ENCODE results near the gene PFDN2.
A peak's percentile ranks its signal among the peaks of the same experiment; 100 is the strongest.

PFDN2 gene

GRCh38 chr1:161096015-161096414 is 21.8 kb downstream of the PFDN2 start:
- TF ChIP-seq ZBTB7A (tag by site-specific recombination; IDR thresholded peaks at IDR 0.05; ENCODE audit: low read depth) (no peak), PRDM1 (tag by site-specific recombination; IDR thresholded peaks at IDR 0.05) (0 out of 2 replicates have a peak, but pooled peaks have one; percentile 27)
- peaks cover 4 to 24% of the 10 kb centered on the region in 2 experiments; a peak in 2 of 3 replicates for H3K36me3 ChIP-seq (ENCODE audit: control insufficient read depth in 2 of 2, insufficient read depth in 1 of 2, low read length in 2 of 2)
- no peak overlapping the region for H3K27ac ChIP-seq (ENCODE audit: extremely low read depth, low read depth, low read length)
- ChIA-PET POLR2A (no interaction called here), CTCF (interaction anchor here (0.6 to 4.5 kb wide), 9 partner anchors 24 to 261 kb away, joined by 3 to 60 read pairs (median 9); partner anchors contain the start of genes ARHGAP30, F11R and USF1)
- no peaks in the 10 kb centered on the region; the same call in 1 of the 2 replicates for H3K4me1 ChIP-seq (ENCODE audit: control insufficient read depth, insufficient read depth, low read length)
- no peak overlapping the region for H3K4me3 ChIP-seq (ENCODE audit: low read depth, low read length)
- H3K9me3 ChIP-seq (ENCODE audit: control insufficient read depth, insufficient read depth, low read depth, low read length): no peaks in the 10 kb centered on the region

GRCh38 chr1:161095230-161095629 is 22.6 kb downstream of the PFDN2 start:
- ChIA-PET POLR2A (no interaction called here), CTCF (interaction anchor here (0.6 to 4.5 kb wide), 6 partner anchors 23 to 261 kb away, joined by 3 to 60 read pairs (median 24); partner anchors contain the start of genes ARHGAP30, F11R and USF1)
- H3K9me3 ChIP-seq (ENCODE audit: control insufficient read depth, insufficient read depth, low read depth, low read length): no peaks in the 10 kb centered on the region
- no peaks in the 10 kb centered on the region; the same call in 1 of the 2 replicates for H3K4me1 ChIP-seq (ENCODE audit: control insufficient read depth, insufficient read depth, low read length)
- H3K4me3 ChIP-seq (ENCODE audit: low read depth, low read length): no peak overlapping the region
- peak; percentile 95 for TF ChIP-seq ZNF366 (tag by site-specific recombination; conservative IDR thresholded peaks at IDR 0.05)
- no peak for TF ChIP-seq EGR2 (tag by site-specific recombination; IDR thresholded peaks at IDR 0.05; ENCODE audit: low read depth)
- peak; percentile 58; the same call in 1 of the 2 replicates for TF ChIP-seq PRDM1 (tag by site-specific recombination; IDR thresholded peaks at IDR 0.05)
- TF ChIP-seq ZNF596 (tag by site-specific recombination; IDR thresholded peaks at IDR 0.05): peak; percentile 90
- H3K36me3 ChIP-seq (ENCODE audit: control insufficient read depth in 2 of 2, insufficient read depth in 1 of 2, low read length in 2 of 2): peaks cover 0 to 18% of the 10 kb centered on the region in 2 experiments; a peak in 1 of 3 replicates
- H3K27ac ChIP-seq (ENCODE audit: extremely low read depth, low read depth, low read length): no peak overlapping the region

GRCh38 chr1:161094481-161094880 is 23.4 kb downstream of the PFDN2 start:
- Histone ChIP-seq H3K27ac (ENCODE audit: extremely low read depth, low read depth, low read length) (no peak overlapping the region), H3K36me3 (ENCODE audit: control insufficient read depth in 2 of 2, insufficient read depth in 1 of 2, low read length in 2 of 2) (peaks cover 0 to 10% of the 10 kb centered on the region in 2 experiments; a peak in 1 of 3 replicates), H3K4me3 (ENCODE audit: low read depth, low read length) (no peak overlapping the region), H3K4me1 (ENCODE audit: control insufficient read depth, insufficient read depth, low read length) (no peaks in the 10 kb centered on the region), H3K9me3 (ENCODE audit: control insufficient read depth, insufficient read depth, low read depth, low read length) (no peaks in the 10 kb centered on the region)
- POLR2A ChIA-PET: interaction anchor here (0.7 kb wide), 1 partner anchor 9 kb away, joined by 5 read pairs; no protein-coding TSS in a partner anchor
- TF ChIP-seq REST (tag by site-specific recombination; IDR thresholded peaks at IDR 0.05) (no peak), ZBTB1 (tag by site-specific recombination; IDR thresholded peaks at IDR 0.05) (no peak), ZNF561 (tag by site-specific recombination; IDR thresholded peaks at IDR 0.05; ENCODE audit: borderline replicate concordance) (no peak), ZBTB8A (tag by site-specific recombination; IDR thresholded peaks at IDR 0.05) (no peak), TRIM28 (IDR thresholded peaks at IDR 0.05; ENCODE audit: borderline replicate concordance, low read length) (no peak), ZNF660 (tag by site-specific recombination; IDR thresholded peaks at IDR 0.05) (no peak), ZNF202 (tag by site-specific recombination; IDR thresholded peaks at IDR 0.05; ENCODE audit: borderline replicate concordance) (no peak), ZSCAN5A (tag by site-specific recombination; IDR thresholded peaks at IDR 0.05) (no peak), ZBTB21 (tag by site-specific recombination; IDR thresholded peaks at IDR 0.05) (no peak)
- CTCF ChIA-PET: interaction anchor here (0.8 to 4.3 kb wide), 3 partner anchors 49 to 74 kb away, joined by 3 to 27 read pairs (median 9); partner anchors contain the start of genes F11R and USF1

Measured in HEK293 (cell line).